NCI-H1930 (cell line): ENCODE measurements around the gene OVOL2.

Source experiments
- DNase-seq, 2 experiments: peaks; one replicate each; lab custom pipeline; 2025; lab: John Stamatoyannopoulos, UW

Gene OVOL2

GRCh38 chr20:17985388-17986018, 72.2 kb downstream of the OVOL2 start:
- no peak for DNase-seq

GRCh38 chr20:17976305-17976704, 81.4 kb downstream of the OVOL2 start:
- DNase-seq = no peak
